IPS DF 19.7 (cell line): ENCODE measurements around the gene SLCO4C1.
"Not testable (repeated sequence)": the region's sequence is repeated elsewhere in the genome, so short reads cannot be mapped to it uniquely, and the experiment has no call there.

Experiments used
- DNase-seq: peaks from one replicate; pipeline ENCODE4 v3.0.0-alpha.2; 2013; ENCODE audit warnings: low read depth, low spot score

The SLCO4C1 gene, protein sequence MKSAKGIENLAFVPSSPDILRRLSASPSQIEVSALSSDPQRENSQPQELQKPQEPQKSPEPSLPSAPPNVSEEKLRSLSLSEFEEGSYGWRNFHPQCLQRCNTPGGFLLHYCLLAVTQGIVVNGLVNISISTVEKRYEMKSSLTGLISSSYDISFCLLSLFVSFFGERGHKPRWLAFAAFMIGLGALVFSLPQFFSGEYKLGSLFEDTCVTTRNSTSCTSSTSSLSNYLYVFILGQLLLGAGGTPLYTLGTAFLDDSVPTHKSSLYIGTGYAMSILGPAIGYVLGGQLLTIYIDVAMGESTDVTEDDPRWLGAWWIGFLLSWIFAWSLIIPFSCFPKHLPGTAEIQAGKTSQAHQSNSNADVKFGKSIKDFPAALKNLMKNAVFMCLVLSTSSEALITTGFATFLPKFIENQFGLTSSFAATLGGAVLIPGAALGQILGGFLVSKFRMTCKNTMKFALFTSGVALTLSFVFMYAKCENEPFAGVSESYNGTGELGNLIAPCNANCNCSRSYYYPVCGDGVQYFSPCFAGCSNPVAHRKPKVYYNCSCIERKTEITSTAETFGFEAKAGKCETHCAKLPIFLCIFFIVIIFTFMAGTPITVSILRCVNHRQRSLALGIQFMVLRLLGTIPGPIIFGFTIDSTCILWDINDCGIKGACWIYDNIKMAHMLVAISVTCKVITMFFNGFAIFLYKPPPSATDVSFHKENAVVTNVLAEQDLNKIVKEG

DNA sequence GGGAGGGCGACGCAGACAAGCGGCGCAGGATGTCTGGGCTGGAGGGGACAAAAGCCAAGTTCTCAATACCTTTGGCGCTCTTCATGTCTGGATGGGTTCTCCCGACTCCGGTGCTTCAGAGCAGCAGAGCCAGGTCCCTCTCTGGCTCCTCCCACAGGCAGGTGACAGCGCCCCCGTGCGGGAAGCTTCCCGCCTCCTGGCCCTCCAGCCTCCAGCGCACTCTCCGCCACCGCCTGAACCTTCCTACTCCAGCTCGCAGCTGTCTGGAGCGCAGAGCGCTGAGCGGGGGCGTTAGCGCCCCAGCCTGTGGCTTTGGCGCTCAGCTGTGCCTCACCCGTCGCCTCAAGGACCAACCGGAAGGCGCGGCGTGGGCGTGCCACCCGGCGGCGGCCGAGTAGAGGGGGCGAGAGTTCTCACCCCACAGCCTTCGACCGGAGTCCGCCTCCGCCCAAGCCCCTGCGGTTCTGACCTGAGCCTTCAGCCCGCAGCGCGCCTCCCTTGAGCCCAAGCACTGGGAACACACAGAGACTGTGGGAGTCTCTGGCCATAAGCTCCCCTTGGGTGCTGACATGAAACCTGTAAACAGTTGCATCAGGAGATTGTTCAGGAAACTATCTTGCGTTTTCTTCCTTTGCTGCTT is at the start of gene SLCO4C1:
TSS of gene SLCO4C1 (minus strand) at position 107 of the 640 bp plus-strand sequence. CDS start at position 85, 22 bp downstream.
- DNase-seq: peak; percentile 77

DNA sequence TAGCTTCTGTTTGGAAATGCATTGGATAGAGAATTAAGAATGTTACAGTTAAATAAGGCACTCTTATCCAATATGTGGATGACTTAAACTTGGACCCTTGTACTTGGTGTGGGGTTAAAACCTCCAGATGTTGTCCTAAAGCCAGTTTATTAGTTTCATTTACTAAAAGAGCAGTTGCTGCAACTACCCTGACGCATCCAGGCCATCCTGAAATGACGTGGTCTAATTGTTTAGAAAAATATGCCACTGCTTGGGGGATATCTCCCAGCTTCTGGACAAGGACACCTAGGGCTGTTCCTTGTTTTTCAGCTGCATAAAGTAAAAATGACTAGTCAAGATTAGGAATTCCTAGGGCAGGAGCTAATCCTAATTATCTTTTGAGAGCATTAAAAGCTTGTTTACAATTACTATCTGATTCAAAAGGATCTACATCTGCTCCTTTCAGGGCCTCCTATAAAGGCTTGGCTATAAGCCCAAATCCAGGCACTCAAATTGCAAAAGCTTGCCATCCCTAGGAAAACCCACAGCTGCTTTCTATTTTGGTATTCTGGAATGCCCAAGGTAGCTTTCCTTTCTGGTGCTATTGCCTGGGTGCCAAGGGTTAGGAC is 45.7 kb upstream of the SLCO4C1 start:
- DNase-seq: no peak

DNA sequence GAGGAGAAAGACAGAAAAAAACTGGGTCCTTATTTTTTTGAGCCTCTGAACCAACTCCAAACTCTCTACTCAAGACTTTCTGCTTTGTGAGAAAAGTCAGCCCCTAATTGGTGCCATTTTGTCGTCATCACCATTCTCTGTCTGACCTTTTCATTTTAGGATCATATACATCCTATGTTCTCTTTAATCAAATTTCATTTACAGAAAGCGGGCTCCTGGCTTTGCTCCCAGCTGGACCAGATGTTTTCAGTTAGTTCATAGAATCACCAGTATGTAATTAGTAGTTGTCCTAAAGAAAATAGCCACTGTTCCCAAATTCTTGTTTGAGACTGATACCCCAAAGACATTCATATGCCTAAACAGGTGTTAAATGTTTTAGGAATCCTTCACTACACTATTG is 28.6 kb upstream of the SLCO4C1 start:
- no peak for DNase-seq

DNA sequence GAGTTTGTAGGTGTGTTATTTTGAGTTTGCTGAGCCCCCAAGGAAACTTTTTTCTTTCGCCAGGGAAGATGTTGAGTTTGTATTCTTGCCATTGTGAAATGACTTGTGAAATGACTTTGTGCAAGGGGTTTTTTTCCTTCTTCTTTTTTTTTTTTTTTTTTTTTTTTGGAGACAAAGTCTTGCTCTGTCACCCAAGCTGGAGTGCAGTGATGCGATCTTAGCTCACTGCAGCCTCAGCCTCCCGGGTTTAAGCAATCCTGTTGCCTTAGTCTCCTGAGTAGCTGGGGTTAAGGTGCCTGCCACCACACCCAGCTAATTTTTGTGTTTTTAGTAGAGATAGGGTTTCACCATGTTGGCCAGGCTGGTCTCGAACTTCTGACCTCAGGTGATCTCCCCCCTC is 22.7 kb upstream of the SLCO4C1 start:
- not testable (repeated sequence) for DNase-seq

DNA sequence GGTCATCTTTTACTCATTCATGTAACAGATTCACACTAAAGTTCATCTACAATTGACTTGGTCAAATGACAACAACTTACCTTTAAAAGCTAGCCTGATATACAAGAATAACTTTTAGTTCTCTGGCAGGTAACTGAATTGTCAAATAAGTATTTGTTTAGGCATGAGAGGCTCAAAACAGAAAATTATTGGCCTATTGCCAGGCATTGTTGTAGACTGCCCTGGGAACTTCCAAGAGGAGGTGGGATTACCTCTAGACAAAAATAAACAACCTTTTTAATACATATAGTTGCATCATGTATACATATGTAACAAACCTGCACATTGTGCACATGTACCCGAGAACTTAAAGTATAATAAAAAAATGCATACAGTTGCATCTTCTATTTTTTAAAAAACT is 18.2 kb upstream of the SLCO4C1 start:
- no peak for DNase-seq

DNA sequence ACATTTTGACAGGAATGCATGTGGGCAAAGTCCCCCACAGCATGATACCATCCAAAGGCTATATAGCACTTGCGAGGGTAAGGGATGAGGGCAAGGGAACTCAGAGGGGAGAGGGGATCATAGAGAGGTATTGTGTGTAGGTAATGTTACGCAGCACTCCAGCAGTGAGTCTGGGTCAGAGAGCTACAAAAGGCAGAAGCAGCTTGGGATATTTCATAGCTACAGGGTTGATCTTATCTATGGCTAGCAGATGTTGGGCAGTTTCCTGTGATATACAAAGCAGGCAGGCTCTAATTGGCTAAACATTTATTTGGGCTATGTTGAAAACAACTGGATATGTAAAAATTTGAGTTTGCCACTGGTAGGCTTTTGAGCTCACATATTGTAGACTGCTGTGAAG is 17.8 kb upstream of the SLCO4C1 start:
- no peak for DNase-seq

DNA sequence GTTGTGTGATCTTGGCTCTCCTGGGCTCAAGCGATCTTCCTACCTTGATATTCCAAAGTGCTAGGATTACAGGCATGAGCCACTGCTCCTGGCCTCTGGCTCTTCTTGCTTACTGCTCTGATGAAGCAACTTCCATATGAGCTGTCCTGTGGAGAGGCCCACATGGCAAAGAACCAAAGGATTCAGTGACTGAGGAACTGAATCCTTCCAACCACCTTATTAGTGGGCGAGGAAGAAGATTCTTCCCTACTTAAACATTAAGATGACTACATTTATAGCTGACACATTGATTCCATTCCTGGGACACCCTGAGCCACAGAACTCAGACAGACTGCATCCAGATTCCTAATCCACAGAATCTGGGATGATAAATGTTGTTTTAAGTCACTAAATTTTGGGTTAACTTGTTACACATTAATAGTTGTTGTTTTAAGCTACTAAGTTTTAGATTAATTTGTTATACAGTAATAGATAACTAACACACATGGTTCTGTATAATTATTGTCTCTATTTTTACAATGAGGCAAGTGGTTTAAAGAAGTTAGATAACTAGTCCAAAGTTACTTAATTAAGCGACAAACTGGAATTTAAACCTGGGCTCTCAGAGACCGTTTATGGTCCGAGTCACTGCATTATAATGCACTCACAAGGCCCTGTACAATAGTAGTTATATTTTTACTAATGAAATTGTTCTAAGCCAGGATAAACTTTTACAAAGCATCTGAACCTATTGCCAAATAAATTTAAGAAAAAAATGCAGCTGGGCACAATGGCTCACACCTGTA is 16.7 kb upstream of the SLCO4C1 start:
- DNase-seq: no peak

DNA sequence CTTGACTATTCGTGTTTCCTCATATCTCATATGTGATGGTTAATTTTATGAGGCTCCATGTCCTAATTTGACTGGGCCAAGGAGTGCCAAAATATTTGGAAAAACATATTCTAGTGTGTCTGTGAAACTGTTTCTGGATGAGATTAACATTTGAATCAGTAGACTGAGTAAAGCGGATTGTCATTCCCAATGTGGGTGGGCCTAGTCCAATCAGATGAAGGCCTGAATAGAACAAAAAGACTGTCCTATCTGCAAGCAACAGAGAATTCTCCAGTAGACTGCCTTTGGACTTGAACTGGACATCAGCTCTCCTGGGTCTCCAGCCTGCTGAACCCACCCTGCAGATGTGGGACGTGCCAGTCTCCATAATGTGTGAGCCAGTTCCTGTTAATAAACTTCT is 13.5 kb upstream of the SLCO4C1 start:
- DNase-seq: no peak

DNA sequence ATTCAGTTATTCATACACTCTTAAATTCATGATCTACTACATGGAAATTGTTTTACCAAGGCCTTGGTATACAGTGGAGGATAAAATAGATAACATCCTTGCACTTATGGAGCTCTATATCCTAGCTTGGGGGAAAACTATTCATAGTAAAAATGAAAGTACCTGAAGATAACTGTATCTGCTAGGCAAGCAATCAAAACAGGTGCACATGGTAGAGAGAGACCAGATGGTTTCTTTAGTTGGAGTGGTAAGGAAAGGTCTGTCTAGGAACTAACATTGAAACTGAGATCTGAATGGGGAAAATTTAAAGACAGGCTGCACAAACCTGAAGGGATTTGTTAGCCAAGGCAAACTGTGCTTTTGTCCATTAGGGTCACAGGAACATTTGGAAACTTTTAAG is 11.1 kb upstream of the SLCO4C1 start:
- DNase-seq: no peak

DNA sequence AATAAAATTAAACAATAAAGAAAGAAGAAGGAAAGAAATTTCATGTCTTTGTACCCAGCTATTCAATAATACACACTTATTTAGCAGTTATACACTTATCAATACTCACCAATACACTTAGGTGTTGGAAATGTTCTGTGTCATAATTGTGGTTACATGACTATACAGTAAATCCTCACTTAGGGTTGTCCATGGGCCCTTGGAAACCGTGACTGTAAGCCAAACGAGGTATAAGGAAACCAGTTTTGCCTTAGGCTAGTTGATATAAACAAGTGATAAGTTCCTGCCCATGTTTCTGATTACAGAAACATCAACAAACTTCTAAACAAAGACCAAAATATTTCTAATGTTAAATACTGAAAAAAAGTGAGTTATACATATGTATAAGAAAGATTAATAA is 10.0 kb upstream of the SLCO4C1 start:
- DNase-seq: no peak

DNA sequence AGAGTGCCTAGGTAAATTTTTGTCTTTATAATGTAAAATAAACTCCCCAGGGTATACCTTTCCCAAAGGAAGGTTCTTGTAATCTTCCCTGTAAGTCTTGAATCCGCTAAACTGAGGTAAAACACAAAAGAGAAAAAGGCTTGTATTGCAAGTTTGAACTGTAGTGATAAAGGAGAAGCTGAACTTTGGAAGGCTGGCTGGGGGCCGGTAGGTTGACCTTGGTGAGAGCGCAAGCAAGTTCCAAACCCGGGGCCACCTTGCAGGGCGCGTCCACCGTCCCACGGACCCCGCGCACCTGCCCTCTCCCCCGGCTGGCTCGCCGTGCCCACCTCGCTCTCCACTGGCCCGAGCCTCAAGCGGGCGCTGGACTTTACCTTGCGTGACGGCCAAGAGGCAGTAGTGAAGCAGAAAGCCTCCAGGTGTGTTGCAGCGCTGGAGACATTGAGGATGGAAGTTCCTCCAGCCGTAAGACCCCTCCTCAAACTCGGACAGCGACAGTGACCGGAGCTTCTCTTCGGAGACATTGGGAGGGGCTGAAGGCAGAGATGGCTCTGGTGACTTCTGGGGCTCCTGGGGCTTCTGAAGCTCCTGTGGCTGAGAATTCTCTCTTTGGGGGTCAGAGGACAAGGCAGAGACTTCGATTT is 428 bp downstream of the SLCO4C1 start:
- DNase-seq: no peak

DNA sequence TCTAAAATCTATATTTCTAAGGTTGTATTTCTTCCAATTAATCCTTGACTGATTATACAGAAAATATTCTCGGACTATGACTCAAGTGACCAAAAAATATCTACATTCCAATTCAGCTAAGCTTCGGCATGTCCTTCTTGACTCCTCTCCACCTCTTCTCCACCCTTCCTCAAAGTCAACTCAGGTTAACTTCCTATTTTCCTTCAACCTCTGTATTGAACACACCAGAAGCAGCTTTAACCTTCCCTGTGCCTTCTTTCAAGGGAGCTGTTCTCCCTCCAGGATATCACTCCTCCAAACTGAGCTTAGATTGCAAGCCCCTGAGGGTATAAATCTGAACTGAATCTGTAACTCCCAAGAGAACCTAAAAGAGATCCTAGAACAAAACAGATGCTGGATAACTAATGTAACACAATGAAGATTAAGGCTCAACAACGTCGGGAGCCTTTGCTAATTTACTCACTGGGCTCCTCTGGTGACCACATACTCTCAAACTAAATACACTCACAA is 1.1 kb downstream of the SLCO4C1 start:
- no peak for DNase-seq

DNA sequence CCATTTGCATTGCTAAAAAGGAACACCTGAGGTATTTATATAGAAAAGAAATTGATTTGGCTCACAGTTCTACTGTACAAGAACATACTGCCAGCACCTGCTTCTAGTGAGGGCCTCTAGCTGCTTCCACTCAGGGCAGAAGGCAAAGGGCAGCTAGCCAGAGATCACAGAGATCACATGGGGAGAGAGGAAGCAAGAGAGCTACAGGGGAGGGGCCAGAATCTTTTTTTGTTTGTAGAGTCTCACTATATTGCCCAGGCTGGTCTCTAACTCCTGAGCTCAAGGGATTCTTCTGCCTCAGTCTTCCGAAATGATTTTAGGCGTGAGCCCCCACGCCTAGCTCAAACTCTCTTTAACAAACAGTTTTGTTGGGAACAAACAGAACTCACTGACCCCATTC is 6.1 kb downstream of the SLCO4C1 start:
- DNase-seq: no peak

DNA sequence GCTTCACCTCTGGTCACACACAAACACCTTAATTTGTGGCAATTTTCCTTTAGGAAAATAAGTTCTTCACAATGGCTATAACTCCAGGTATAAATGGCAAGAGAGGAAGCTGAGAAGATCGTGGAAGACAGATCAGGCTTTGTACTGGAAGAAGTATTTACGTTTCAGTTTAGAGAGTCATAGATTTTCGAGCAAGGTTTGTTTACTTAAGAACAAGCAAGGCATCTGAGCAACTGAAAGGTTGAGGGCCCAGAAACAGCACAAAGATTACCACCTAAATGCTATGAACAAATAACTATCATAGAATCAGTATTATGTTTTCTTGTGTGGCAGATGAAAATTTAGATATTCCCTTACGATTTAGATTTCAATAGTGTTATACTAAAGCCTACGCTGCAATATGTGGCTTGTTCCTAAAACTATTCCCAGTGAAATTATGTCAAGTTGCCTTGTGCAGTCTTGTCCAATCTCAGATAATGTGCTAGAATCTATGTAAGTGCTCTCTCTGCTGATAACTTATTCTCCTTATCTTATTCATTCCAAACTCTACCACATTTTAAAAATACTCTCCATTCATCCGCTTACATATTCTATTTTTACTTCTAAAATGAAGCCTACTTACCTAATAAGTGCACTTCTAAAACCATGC is 6.7 kb downstream of the SLCO4C1 start:
- no peak for DNase-seq

DNA sequence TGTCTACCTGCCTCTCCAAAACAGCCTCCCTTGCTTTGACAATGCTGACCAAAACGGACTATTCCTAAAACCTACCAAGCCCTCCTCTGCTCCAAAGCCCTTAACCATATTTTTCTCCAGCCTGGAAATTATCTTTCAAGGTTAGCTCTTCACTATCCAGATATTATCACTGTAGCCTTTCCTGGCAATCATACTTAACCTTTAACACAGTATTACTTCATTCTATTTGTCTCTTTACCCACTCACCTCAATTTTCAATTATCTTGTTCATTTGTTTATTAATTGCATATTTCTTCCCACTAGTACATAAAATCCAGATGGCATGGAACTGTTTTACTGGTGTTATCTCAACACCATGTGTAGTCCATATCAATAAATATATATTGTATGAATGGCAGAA is 7.5 kb downstream of the SLCO4C1 start:
- DNase-seq: no peak

DNA sequence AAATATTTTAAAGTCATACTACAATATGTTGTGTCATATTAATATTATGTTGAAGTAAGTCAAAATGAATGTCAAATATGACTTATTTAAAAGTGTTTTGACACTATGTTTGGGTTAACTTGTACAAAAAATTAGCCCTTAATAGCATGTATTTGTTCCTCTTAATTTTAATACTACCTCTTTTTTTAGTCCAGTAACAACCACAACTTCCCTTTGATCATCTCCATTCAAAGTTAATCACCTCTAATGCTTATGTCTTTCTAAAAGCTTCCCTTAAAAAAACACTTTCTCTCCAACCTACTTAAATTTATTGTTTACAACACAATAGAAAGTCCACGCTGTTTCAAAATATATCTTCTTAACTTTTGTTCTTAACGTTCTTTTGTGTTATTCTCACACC is 9.6 kb downstream of the SLCO4C1 start:
- no peak for DNase-seq

DNA sequence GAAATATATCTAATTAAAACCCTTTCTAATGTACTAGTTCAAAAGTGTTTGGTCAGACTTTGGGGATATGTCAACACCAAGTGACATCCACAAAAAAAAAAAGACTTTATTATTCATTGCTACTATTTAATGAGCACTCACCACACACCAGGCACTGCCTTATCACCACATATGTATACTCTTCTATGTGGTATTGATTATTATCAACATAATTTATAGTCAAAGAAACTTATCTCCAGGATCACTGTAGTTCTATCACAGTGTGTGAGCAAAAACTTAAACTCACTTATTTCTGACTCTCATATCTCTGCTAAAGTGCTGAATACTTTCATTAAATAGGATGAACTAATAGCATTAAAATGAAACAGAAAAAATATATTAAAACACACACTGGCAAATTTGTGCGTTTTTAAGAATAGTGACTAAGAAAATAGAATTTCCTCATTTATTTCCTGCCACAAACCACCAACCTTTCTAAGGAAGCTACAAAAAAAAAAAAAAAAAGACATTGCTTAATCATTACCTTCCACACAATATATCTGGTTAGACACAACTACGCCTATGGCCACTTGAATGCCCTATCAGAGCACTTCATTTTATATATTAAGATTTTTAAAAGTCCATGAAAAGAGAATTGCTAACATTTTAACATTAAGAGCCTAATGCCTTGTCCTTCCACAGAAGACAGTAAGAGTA is 12.8 kb downstream of the SLCO4C1 start:
- no peak for DNase-seq

DNA sequence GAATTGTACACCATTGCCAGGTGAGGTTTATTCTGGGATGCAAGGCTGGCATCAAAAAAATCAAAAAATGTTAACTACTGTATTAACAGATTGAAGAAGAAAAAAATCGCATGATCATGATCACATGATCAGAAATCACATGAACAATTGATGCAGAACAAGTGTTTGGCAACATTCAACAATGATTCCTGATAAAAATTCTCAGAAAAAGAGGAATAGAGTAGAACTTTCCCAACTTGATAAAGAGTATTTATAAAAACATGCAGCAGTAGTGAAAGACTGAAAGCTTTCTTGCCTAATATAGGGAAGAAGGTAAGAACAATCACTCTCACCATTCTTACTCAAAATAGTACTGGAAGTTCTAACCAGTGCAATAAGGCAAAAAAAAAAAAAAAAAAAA is 16.4 kb downstream of the SLCO4C1 start:
- DNase-seq: no peak

DNA sequence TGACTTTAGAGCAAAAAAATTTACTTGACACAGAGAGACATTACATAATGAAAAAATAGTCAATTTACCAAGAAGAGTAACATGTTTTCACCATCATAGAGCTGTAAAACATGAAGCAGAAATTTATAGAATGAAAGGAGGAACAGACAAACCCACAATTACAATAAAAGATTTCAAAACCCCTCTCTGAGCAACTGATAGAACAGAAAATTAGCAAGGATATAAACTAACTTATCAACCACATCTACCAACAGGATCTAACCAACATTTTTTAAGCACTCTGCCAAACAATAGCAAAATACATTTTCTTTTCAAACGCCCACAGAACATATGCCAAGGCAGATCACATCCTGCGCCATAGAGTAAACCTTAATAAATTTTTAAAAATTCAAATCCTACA is 17.9 kb downstream of the SLCO4C1 start:
- no peak for DNase-seq

DNA sequence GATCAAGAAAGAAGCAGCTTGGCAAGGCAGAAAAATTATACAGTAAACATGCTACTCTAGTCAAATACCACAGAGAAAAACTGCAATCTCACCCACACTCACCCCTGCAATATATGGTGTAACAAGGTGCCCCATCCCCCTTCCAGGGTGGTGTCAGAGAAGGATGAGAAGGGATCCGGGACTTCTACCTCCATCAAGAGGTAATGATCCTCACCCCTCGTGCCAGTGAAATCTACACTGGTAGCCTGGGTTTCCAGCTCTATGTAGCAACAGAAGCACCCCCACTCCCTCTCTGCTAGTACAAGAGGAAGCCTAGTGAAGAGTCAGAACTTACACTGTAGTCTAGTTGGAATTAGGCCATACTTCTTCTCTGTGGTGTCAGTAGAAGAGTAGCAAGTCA is 18.9 kb downstream of the SLCO4C1 start:
- no peak for DNase-seq
